Measurements from ENCODE around the gene FEM1A. TPM values are rescaled to one million over a fixed set of nuclear protein-coding genes. Genes with fewer than 3 reads are reported as not detected.
"Not testable (repeated sequence)": the region's sequence is repeated elsewhere in the genome, so short reads cannot be mapped to it uniquely, and the experiment has no call there.

FEM1A gene
- total and polyA plus RNA-seq, 4 donors, result 5.6 to 14.6 (median 8.6) TPM

DNA sequence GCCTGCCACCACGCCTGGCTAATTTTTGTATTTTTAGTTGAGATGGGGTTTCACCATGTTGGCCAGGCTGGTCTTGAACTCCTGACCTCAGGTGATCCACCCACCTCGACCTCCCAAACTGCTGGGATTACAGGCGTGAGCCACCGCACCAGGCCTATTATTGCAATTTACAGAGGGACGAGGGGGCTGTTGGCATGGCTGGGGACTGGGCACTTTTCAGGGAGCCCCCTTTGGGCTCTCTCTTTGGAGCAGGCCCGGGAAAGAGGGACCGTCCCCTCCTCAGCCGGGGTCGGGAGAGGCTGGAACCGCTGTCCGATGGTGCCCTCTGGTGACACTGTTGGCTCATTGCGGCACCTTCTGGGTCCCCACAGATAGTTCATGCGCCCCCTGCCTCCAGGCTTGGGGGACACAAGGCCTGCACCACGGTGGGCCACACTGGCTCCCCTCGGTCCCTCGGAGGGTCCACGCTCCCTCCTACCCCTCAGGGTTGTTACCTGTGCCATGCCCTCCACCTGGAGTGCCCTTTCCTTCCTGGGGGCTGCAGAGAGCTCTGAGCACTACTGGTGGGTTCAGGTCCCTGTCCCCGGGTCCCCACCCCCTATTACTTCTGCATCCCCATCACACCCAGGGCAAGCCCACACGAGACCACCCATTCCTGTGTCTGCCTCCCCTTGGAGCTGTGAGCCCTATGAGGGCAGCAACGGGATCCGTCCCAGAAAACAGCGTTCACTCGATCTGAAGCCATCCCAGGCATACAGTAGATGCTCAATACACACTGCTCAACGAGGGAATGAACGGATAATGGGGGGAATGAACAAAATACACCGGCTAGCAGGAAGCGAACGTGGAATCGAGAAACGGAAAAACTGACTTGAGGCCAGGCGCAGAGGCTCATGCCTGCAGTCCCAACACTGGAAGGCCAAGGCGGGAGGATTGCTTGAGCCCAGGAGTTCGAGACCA is 12.5 kb downstream of the FEM1A start:
- TF ChIP-seq, protein P1, sequence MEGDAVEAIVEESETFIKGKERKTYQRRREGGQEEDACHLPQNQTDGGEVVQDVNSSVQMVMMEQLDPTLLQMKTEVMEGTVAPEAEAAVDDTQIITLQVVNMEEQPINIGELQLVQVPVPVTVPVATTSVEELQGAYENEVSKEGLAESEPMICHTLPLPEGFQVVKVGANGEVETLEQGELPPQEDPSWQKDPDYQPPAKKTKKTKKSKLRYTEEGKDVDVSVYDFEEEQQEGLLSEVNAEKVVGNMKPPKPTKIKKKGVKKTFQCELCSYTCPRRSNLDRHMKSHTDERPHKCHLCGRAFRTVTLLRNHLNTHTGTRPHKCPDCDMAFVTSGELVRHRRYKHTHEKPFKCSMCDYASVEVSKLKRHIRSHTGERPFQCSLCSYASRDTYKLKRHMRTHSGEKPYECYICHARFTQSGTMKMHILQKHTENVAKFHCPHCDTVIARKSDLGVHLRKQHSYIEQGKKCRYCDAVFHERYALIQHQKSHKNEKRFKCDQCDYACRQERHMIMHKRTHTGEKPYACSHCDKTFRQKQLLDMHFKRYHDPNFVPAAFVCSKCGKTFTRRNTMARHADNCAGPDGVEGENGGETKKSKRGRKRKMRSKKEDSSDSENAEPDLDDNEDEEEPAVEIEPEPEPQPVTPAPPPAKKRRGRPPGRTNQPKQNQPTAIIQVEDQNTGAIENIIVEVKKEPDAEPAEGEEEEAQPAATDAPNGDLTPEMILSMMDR (IDR thresholded peaks at IDR 0.05; ENCODE audit: control extremely low read depth, extremely low read depth), result peak; percentile 74
- peak; percentile 64 to 72 (median 68) for DNase-seq
- H3K9me3 ChIP-seq (ENCODE audit: control insufficient read depth in 4 of 4, insufficient read depth in 3 of 4, low read length in 3 of 4), result no peaks in the 10 kb centered on the region
- no peak overlapping the region for H3K27ac ChIP-seq (ENCODE audit: low read depth in 1 of 2, low read length in 1 of 2)
- no peak for ATAC-seq (ENCODE audit: insufficient read depth, low FRiP score)
- H3K36me3 ChIP-seq (ENCODE audit: control insufficient read depth in 4 of 4, insufficient read depth in 4 of 4, low read length in 4 of 4), result no peaks in the 10 kb centered on the region
- H3K27me3 ChIP-seq (ENCODE audit: control insufficient read depth in 3 of 3, insufficient read depth in 3 of 3, low read length in 2 of 3), result no peaks in the 10 kb centered on the region
- H3K4me3 ChIP-seq, result no peak overlapping the region
- 48 to 50% methylated on average over 33 of the region's 33 CpGs for WGBS, 2 donors
- peaks cover 0 to 3% (median 0%) of the 10 kb centered on the region in 5 donors for H3K4me1 ChIP-seq (ENCODE audit: control insufficient read depth in 5 of 5, insufficient read depth in 5 of 5, low read length in 5 of 5)
- H3K9ac ChIP-seq (ENCODE audit: insufficient read depth in 1 of 2, low read length in 2 of 2), result no peak overlapping the region

DNA sequence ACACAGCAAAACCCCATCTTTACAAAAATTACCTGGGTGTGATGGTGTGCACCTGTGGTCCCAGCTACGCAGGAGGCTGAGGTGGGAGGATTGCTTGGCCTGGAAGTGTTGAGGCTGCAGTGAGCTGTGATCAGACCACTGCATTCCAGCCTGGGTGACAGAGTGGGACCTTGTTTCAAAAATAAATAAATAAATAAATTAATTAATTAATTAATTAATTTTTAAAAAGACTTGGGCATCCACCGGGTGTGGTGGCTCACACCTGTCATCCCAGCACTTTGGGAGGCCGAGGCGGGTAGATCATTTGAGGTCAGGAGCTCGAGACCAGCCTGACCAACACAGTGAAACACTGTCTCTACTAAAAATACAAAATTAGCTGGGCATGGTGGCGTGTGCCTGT is 13.6 kb downstream of the FEM1A start:
- H3K4me1 ChIP-seq (ENCODE audit: control insufficient read depth in 5 of 5, insufficient read depth in 5 of 5, low read length in 5 of 5); H3K36me3 ChIP-seq (ENCODE audit: control insufficient read depth in 4 of 4, insufficient read depth in 4 of 4, low read length in 4 of 4); ATAC-seq (ENCODE audit: insufficient read depth, low FRiP score); H3K27me3 ChIP-seq (ENCODE audit: control insufficient read depth in 3 of 3, insufficient read depth in 3 of 3, low read length in 2 of 3); DNase-seq; H3K27ac ChIP-seq (ENCODE audit: low read depth in 1 of 2, low read length in 1 of 2); H3K4me3 ChIP-seq; H3K9me3 ChIP-seq (ENCODE audit: control insufficient read depth in 4 of 4, insufficient read depth in 3 of 4, low read length in 3 of 4); H3K9ac ChIP-seq (ENCODE audit: insufficient read depth in 1 of 2, low read length in 2 of 2): not testable (repeated sequence)
- WGBS, 2 donors, result 97 to 99% methylated on average over 6 of the region's 6 CpGs

DNA sequence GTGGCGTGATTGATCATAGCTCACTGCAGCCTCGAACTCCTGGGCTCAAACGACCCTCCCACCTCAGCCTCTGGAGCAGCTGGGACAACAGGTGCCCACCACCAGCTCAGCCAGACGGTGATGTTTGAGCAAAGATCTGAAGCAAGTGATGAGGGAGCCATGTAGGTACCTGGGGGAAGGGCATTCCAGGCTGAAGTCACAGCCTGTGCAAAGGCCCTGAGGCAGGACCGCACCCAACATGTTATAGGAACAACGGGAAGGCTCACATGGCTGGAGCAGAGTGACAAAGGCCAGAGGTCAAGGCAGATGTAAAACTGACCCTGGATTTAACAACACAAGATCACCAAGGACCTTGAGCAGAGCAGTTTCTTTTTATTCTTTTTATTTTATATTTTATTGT is 14.8 kb downstream of the FEM1A start:
- no peak overlapping the region for H3K27ac ChIP-seq (ENCODE audit: low read depth in 1 of 2, low read length in 1 of 2)
- TF ChIP-seq, protein P1 (IDR thresholded peaks at IDR 0.05; ENCODE audit: control extremely low read depth, extremely low read depth), result no peak

DNA sequence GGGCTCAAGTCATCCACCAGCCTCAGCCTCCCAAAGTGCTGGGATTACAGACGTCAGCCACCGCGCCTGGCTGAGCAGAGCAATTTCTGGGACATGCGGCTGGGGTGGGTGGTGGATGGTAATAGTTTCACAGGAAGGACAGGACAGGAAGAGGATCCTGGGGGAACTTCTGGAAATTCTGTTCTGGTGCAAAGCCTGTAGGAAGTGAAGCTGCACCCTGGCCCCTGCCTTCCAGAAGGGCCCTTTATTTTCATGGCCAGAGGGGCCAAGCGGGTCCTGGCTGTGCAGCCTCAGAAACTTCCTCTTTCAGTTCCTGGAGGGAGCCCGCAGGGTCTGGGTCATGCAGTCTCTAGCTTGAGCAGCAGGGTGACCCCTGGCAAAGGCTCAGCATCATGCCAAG is 15.7 kb downstream of the FEM1A start:
- TF ChIP-seq, protein P1 (IDR thresholded peaks at IDR 0.05; ENCODE audit: control extremely low read depth, extremely low read depth), result no peak
- H3K9me3 ChIP-seq (ENCODE audit: control insufficient read depth in 4 of 4, insufficient read depth in 3 of 4, low read length in 3 of 4), result no peaks in the 10 kb centered on the region
- no peaks in the 10 kb centered on the region for H3K27me3 ChIP-seq (ENCODE audit: control insufficient read depth in 3 of 3, insufficient read depth in 3 of 3, low read length in 2 of 3)
- H3K9ac ChIP-seq (ENCODE audit: insufficient read depth in 1 of 2, low read length in 2 of 2), result no peak overlapping the region
- H3K4me1 ChIP-seq (ENCODE audit: control insufficient read depth in 5 of 5, insufficient read depth in 5 of 5, low read length in 5 of 5), result peaks cover 0 to 7% (median 0%) of the 10 kb centered on the region in 5 donors
- H3K4me3 ChIP-seq, result no peak overlapping the region
- no peaks in the 10 kb centered on the region for H3K36me3 ChIP-seq (ENCODE audit: control insufficient read depth in 4 of 4, insufficient read depth in 4 of 4, low read length in 4 of 4)
- 39 to 55% methylated on average over 6 of the region's 6 CpGs for WGBS, 2 donors
- ATAC-seq (ENCODE audit: insufficient read depth, low FRiP score) (no peak), DNase-seq (no peak)
- H3K27ac ChIP-seq (ENCODE audit: low read depth in 1 of 2, low read length in 1 of 2), result peak overlapping the region in 1 of 2 donors; percentile 73

More for the DNA sequence above, 14.8 kb downstream of the FEM1A start:
- Histone ChIP-seq H3K4me3 (no peak overlapping the region), H3K27me3 (ENCODE audit: control insufficient read depth in 3 of 3, insufficient read depth in 3 of 3, low read length in 2 of 3) (no peaks in the 10 kb centered on the region), H3K9ac (ENCODE audit: insufficient read depth in 1 of 2, low read length in 2 of 2) (no peak overlapping the region), H3K36me3 (ENCODE audit: control insufficient read depth in 4 of 4, insufficient read depth in 4 of 4, low read length in 4 of 4) (no peaks in the 10 kb centered on the region), H3K4me1 (ENCODE audit: control insufficient read depth in 5 of 5, insufficient read depth in 5 of 5, low read length in 5 of 5) (peaks cover 0 to 3% (median 0%) of the 10 kb centered on the region in 5 donors), H3K9me3 (ENCODE audit: control insufficient read depth in 4 of 4, insufficient read depth in 3 of 4, low read length in 3 of 4) (no peaks in the 10 kb centered on the region)
- DNase-seq (no peak), ATAC-seq (ENCODE audit: insufficient read depth, low FRiP score) (no peak)
- WGBS, 2 donors, result 82 to 91% methylated on average over 6 of the region's 6 CpGs
